ENCODE data around the gene EPS8L1. TPM values are rescaled to one million over a fixed set of nuclear protein-coding genes. Genes with fewer than 3 reads are reported as not detected.

Gene EPS8L1
- total RNA-seq, 4 donors from 2014 or later = 28.7 to 115 (median 49.1) TPM

- Histone ChIP-seq H3K27me3 (no peaks in the 10 kb centered on the region), H3K27ac (no peak overlapping the region), H3K36me3 (peaks cover 0 to 60% (median 31%) of the 10 kb centered on the region in 4 donors), H3K9me3 (no peaks in the 10 kb centered on the region), H3K4me3 (no peak overlapping the region), H3K4me1 (no peaks in the 10 kb centered on the region)
- intact Hi-C loops (cut with DNase I; ENCODE audit: low total_unique reads) (no loop called here), in situ Hi-C loops (cut with MboI; ENCODE audit: low pct_ligation_motif_present in 1 of 4, low pct_unique_long_range_greater_than_20kb in 1 of 4, low sequenced_read_pairs in 3 of 4) (no loop called here)
- no peak for DNase-seq
- TF ChIP-seq POLR2A (IDR thresholded peaks at IDR 0.05) (no peak), POLR2AphosphoS5 (IDR thresholded peaks at IDR 0.05) (no peak), EP300 (IDR thresholded peaks at IDR 0.05; ENCODE audit: low read depth) (no peak), CTCF (IDR thresholded peaks at IDR 0.05) (no peak)
- 95% methylated on average over 15 of the region's 15 CpGs; no CpG with 5 or more reads in 1 of the 2 donors for WGBS, 2 donors (ENCODE audit: low coverage in 1 of 2)
Observed at GRCh38 chr19:55048446-55048845, 27.2 kb upstream of the EPS8L1 start.

GRCh38 chr19:55050749-55051532, 24.7 kb upstream of the EPS8L1 start:
- peaks cover 0 to 64% (median 31%) of the 10 kb centered on the region in 4 donors for H3K36me3 ChIP-seq
- 96% methylated on average over 25 of the region's 25 CpGs; no CpG with 5 or more reads in 1 of the 2 donors for WGBS, 2 donors (ENCODE audit: low coverage in 1 of 2)

GRCh38 chr19:55053735-55054134, 21.9 kb upstream of the EPS8L1 start:
- peaks cover 0 to 67% (median 26%) of the 10 kb centered on the region in 4 donors for H3K36me3 ChIP-seq
- no peak for DNase-seq
- WGBS, 2 donors (ENCODE audit: low coverage in 1 of 2) = 66 to 91% methylated on average over 4 to 7 of the region's 7 CpGs
- H3K9me3 ChIP-seq = no peaks in the 10 kb centered on the region
- no peaks in the 10 kb centered on the region for H3K4me1 ChIP-seq
- no peak for TF ChIP-seq EP300 (IDR thresholded peaks at IDR 0.05; ENCODE audit: low read depth)
- TF ChIP-seq CTCF (IDR thresholded peaks at IDR 0.05) = no peak
- TF ChIP-seq POLR2AphosphoS5 (IDR thresholded peaks at IDR 0.05) = no peak
- no peak for TF ChIP-seq POLR2A (IDR thresholded peaks at IDR 0.05)
- H3K27me3 ChIP-seq = no peaks in the 10 kb centered on the region
- in situ Hi-C loops (cut with MboI; ENCODE audit: low pct_ligation_motif_present in 1 of 4, low pct_unique_long_range_greater_than_20kb in 1 of 4, low sequenced_read_pairs in 3 of 4) = no loop called here
- H3K4me3 ChIP-seq = no peak overlapping the region
- intact Hi-C loops (cut with DNase I; ENCODE audit: low total_unique reads) = no loop called here
- H3K27ac ChIP-seq = no peak overlapping the region

More at GRCh38 chr19:55050749-55051532, 24.7 kb upstream of the EPS8L1 start:
- intact Hi-C loops (cut with DNase I; ENCODE audit: low total_unique reads) = no loop called here
- Histone ChIP-seq H3K4me3 (no peak overlapping the region), H3K27me3 (no peaks in the 10 kb centered on the region), H3K27ac (no peak overlapping the region), H3K9me3 (no peaks in the 10 kb centered on the region), H3K4me1 (no peaks in the 10 kb centered on the region)
- in situ Hi-C loops (cut with MboI; ENCODE audit: low pct_ligation_motif_present in 1 of 4, low pct_unique_long_range_greater_than_20kb in 1 of 4, low sequenced_read_pairs in 3 of 4) = no loop called here
- DNase-seq = no peak
- TF ChIP-seq POLR2AphosphoS5 (IDR thresholded peaks at IDR 0.05) = no peak
- no peak for TF ChIP-seq EP300 (IDR thresholded peaks at IDR 0.05; ENCODE audit: low read depth)
- TF ChIP-seq CTCF (IDR thresholded peaks at IDR 0.05) = no peak
- TF ChIP-seq POLR2A (IDR thresholded peaks at IDR 0.05) = no peak

- 86 to 94% methylated on average over 4 to 9 of the region's 9 CpGs for WGBS, 2 donors (ENCODE audit: low coverage in 1 of 2)
Observed at GRCh38 chr19:55056827-55057226, 18.8 kb upstream of the EPS8L1 start.

More at GRCh38 chr19:55056827-55057226, 18.8 kb upstream of the EPS8L1 start:
- TF ChIP-seq EP300 (IDR thresholded peaks at IDR 0.05; ENCODE audit: low read depth) = no peak
- no peak for TF ChIP-seq POLR2A (IDR thresholded peaks at IDR 0.05)
- TF ChIP-seq CTCF (IDR thresholded peaks at IDR 0.05) = no peak
- no peak for TF ChIP-seq POLR2AphosphoS5 (IDR thresholded peaks at IDR 0.05)
- Histone ChIP-seq H3K9me3 (no peaks in the 10 kb centered on the region), H3K27ac (no peak overlapping the region), H3K4me1 (peaks cover 2 to 12% (median 6%) of the 10 kb centered on the region in 4 donors), H3K27me3 (no peaks in the 10 kb centered on the region), H3K36me3 (peaks cover 0 to 54% (median 21%) of the 10 kb centered on the region in 4 donors), H3K4me3 (no peak overlapping the region)
- in situ Hi-C loops (cut with MboI; ENCODE audit: low pct_ligation_motif_present in 1 of 4, low pct_unique_long_range_greater_than_20kb in 1 of 4, low sequenced_read_pairs in 3 of 4) = no loop called here
- DNase-seq = no peak
- intact Hi-C loops (cut with DNase I; ENCODE audit: low total_unique reads) = no loop called here
